AG09309 (cell line): Measurements from ENCODE around the gene TEX47.
A peak's percentile ranks its signal among the peaks of the same experiment; 100 is the strongest.

Source experiments
- DNase-seq: peaks from one replicate; pipeline ENCODE4 v3.0.0-alpha.2; 2010; ENCODE audit warnings: low read depth
- H3K4me3 ChIP-seq: 2 replicates; pipeline ENCODE4 v1.5.1; 2011; ENCODE audit warnings: mild to moderate bottlenecking, low read depth, low read length, moderate library complexity; ENCODE audit not compliant: control insufficient read depth
- CTCF ChIP-seq: IDR thresholded peaks from 2 replicates; pipeline ENCODE4 v1.5.1; 2011; ENCODE audit warnings: mild to moderate bottlenecking, low read depth, low read length, inconsistent platforms; ENCODE audit not compliant: insufficient read depth, control insufficient read depth; ENCODE audit errors: missing control alignments

Gene TEX47

DNA sequence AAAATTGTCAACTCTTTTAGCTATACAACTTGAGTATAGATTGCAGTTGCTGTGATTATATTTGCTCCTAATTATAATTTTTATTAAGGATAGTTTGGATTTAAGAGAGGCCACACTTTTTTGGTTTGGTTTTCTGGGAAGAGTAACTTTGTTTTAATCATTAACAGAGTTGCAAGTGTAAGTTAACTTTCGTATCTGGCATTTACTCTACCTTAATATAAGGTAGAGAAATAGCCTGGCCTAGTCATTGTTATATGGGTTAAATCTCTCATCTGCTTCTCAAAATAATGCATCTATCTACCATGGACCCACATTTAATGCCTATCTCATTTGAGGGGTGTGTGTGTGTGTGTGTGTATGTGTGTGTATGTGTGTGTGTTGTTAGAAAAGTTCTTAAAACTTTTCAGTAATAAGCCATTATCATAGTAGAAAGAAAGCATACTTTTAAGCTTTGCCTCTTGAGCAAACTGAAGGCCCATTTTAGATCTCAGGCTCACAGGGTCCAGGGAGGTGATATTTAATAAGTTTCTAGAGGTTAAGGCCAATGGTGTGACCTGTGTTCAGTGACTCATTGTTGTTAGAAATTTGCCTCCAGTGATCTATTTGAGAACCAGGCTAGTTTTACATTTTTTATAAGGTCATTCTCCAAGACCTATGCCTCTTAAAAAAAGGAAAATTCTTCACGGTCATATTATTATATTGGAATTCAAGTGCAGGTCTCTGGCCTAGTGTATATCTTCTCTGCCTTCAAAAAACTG lies 10.9 kb upstream of the TEX47 start:
- DNase-seq = no peak
- no peak overlapping the region for H3K4me3 ChIP-seq
- TF ChIP-seq CTCF = no peak

DNA sequence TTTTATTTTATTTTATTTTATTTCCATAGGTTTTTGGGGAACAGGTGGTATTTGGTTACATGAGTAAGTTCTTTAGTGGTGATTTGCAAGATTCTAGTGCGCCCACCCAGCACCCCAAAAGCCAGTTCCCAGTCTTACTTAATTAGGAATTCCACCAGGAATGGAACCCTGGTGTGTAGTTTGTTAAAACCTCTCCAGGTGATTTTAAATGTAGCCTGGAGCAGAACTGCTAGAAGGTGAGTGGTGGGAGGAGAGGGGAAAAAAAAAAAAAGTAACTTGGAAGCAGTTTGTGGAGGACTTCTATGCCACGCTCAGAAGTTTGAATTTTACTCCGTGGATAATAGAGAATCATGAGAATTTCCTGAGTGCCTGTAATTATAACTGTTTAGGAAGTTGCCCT lies 5.5 kb upstream of the TEX47 start:
- no peak overlapping the region for H3K4me3 ChIP-seq
- no peak for TF ChIP-seq CTCF
- no peak for DNase-seq

GRCh38 chr7:88792361-88792760 lies 3.2 kb downstream of the TEX47 start:
- no peak for TF ChIP-seq CTCF
- no peak for DNase-seq
- no peak overlapping the region for H3K4me3 ChIP-seq

DNA sequence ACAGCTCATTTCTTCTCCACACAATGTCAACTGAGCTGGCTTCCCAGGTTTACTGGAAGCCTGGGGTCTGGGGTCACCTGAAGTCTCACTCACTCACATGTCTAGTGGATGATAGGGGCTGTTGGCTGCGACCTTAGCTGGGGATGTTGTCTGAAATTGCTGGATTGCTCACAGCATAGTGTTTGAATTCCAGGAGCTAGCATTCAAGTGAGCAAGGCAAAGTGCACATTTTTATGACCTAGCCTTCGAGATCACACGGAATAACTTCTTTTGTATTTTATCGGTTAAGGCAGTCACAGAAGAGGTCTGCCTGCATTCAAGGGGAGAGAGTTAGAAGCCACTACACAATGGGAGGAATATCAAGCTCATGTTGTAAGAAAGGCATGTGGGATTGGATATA lies 3.6 kb downstream of the TEX47 start:
- no peak overlapping the region for H3K4me3 ChIP-seq
- TF ChIP-seq CTCF = no peak
- no peak for DNase-seq

DNA sequence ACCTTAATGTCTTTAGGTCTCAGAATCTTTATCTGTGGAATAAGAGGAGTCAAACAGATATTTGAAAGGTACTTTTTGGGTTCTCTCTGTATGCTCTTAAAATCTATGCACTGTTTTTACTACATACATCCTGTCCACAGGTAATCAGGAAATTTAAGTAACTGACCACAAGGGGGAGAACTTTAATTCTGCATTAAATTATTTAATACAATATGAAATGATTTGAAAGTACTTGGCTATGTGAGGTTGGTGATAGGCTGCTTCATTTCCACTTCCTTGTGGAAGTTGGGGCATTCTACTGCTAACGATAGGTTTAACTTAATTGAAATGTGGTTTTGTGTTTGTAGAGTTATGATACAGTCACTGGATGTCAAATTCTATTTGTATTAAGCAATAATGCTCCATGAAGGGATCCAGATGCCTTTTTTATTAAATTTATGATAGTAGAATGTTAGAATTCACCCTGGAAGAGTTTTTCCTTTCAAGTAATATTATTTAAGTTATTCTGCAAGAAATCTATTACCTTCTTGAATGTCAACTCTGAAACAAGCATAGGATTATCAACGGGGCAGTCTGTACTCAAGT lies 6.0 kb downstream of the TEX47 start:
- no peak for DNase-seq
- peak; percentile 36 for TF ChIP-seq CTCF
- no peak overlapping the region for H3K4me3 ChIP-seq

DNA sequence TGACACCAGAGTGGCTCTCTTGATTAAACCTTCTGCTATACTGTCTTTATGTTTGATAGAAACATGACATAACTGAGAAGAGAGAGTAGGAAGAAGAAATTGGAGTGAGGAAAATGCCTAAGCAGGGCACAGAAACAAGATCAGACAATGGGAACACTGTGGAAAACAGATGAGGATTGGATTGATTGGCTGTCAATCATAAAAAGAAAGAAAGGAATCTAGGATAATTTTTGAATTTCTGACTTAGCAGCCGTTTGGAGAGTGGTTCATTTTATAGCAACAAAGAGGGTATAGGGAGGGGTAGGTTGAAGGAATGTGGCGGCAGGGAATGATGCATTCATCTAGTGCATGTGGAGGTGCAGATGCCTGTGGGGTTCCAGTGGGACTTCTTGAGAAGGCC lies 7.8 kb downstream of the TEX47 start:
- DNase-seq = no peak
- H3K4me3 ChIP-seq = no peak overlapping the region
- no peak for TF ChIP-seq CTCF

DNA sequence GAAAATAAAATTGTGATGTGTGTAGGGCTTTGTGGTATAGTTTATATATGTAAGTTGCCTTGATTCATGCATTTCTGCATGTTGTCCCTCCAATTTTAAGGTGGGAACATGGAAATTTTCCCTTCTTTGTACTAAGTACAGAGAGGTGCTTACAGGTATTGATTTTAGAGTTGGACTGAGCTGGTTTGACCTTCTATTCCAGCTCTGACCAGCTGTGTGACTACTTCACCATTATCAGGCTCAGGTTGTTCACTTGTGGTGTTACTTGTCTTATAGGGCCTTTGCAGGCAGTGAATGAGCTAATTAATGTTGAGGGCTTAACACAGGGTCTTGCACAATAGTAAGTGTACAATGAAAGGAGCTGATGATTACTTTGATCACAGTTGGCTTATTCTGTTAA lies 19.7 kb downstream of the TEX47 start:
- no peak for TF ChIP-seq CTCF
- H3K4me3 ChIP-seq = no peak overlapping the region
- DNase-seq = no peak
